ENCODE data around the gene OSER1.

The OSER1 gene

GRCh38 chr20:44187772-44188709 is 22.5 kb downstream of the OSER1 start (continued):
- TF ChIP-seq ZBTB1 (tag by site-specific recombination; IDR thresholded peaks at IDR 0.05) (no peak), TCF7L2 (IDR thresholded peaks at IDR 0.05; ENCODE audit: borderline replicate concordance, low read depth, low read length) (no peak), ZNF449 (tag by site-specific recombination; IDR thresholded peaks at IDR 0.05) (no peak), ZNF155 (tag by site-specific recombination; IDR thresholded peaks at IDR 0.05) (0 out of 2 replicates have a peak, but pooled peaks have one; percentile 66), ZNF549 (tag by site-specific recombination; IDR thresholded peaks at IDR 0.05) (no peak), EGR2 (tag by site-specific recombination; IDR thresholded peaks at IDR 0.05; ENCODE audit: low read depth) (no peak; the same call in 1 of the 2 replicates), RBAK (tag by site-specific recombination; IDR thresholded peaks at IDR 0.05) (no peak), ZNF48 (tag by site-specific recombination; IDR thresholded peaks at IDR 0.05) (no peak), ZNF239 (tag by site-specific recombination; IDR thresholded peaks at IDR 0.05) (peak; percentile 66; the same call in 1 of the 2 replicates), ZNF513 (tag by site-specific recombination; IDR thresholded peaks at IDR 0.05) (no peak), KLF9 (tag by site-specific recombination; IDR thresholded peaks at IDR 0.05; ENCODE audit: low read depth) (no peak), ZNF2 (tag by site-specific recombination; IDR thresholded peaks at IDR 0.05) (no peak; the same call in 1 of the 2 replicates), ZNF138 (tag by site-specific recombination; IDR thresholded peaks at IDR 0.05; ENCODE audit: borderline replicate concordance) (0 out of 2 replicates have a peak, but pooled peaks have one; percentile 16), ZNF26 (tag by site-specific recombination; IDR thresholded peaks at IDR 0.05) (no peak), SCRT1 (tag by site-specific recombination; IDR thresholded peaks at IDR 0.05; ENCODE audit: borderline replicate concordance) (no peak), ZNF302 (tag by site-specific recombination; IDR thresholded peaks at IDR 0.05; ENCODE audit: low read depth) (peak; percentile 84; the same call in 1 of the 2 replicates), ZNF624 (tag by site-specific recombination; IDR thresholded peaks at IDR 0.05) (no peak), OSR2 (tag by site-specific recombination; IDR thresholded peaks at IDR 0.05) (no peak; the same call in 1 of the 2 replicates), ZNF394 (tag by site-specific recombination; IDR thresholded peaks at IDR 0.05; ENCODE audit: borderline replicate concordance) (no peak), ZNF501 (tag by site-specific recombination; IDR thresholded peaks at IDR 0.05) (no peak), KLF7 (tag by site-specific recombination; IDR thresholded peaks at IDR 0.05; ENCODE audit: borderline replicate concordance) (no peak), ZNF24 (tag by site-specific recombination; IDR thresholded peaks at IDR 0.05) (no peak), ELK4 (IDR thresholded peaks at IDR 0.05; ENCODE audit: borderline replicate concordance, low read depth, low read length) (no peak), TRIM28 (IDR thresholded peaks at IDR 0.05; ENCODE audit: borderline replicate concordance, low read length) (no peak), ZSCAN4 (tag by site-specific recombination; IDR thresholded peaks at IDR 0.05) (peak; percentile 100), YY1 (tag by site-specific recombination; IDR thresholded peaks at IDR 0.05) (no peak), ZNF350 (tag by site-specific recombination; IDR thresholded peaks at IDR 0.05) (no peak), ZIC2 (tag by site-specific recombination; IDR thresholded peaks at IDR 0.05) (no peak), ZNF621 (tag by site-specific recombination; IDR thresholded peaks at IDR 0.05) (peak; percentile 57; the same call in 1 of the 2 replicates), ZNF704 (tag by site-specific recombination; IDR thresholded peaks at IDR 0.05) (no peak), ZBTB48 (tag by site-specific recombination; IDR thresholded peaks at IDR 0.05) (peak; percentile 39), ZNF223 (tag by site-specific recombination; IDR thresholded peaks at IDR 0.05) (no peak), ZNF629 (tag by site-specific recombination; IDR thresholded peaks at IDR 0.05) (no peak)

Measured in HEK293 (cell line).